ENCODE results near the gene CHD5.

DNA sequence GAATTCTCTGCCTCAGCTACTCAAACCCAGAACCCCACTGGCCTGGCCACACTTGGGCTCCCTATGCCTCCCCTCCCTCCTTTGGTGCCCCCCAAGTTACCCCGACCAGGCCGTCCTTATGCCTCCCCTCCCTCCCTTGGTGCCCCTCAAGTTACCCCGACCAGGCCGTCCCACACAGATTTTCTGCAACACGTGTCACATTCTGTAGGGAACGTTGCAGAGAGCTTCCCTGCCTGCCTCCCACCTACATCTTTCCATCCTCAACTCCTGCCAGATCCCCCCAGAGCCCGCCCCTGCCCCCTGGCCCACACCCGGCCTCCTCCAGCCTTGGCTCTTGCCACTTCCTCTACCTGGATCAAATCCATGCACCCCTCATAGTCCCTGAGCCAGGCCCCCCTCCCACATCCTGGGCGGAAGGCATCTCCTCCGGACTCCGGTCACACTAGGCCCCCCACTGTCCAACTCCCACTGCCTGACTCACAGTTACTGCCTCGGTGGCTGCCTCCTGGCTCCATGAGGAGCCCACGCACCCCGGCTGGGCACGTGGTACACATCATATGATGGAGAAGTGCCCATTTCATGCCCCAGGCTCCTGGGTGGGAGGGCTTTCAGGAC lies 93.3 kb downstream of the CHD5 start:
- TF ChIP-seq, protein P1, sequence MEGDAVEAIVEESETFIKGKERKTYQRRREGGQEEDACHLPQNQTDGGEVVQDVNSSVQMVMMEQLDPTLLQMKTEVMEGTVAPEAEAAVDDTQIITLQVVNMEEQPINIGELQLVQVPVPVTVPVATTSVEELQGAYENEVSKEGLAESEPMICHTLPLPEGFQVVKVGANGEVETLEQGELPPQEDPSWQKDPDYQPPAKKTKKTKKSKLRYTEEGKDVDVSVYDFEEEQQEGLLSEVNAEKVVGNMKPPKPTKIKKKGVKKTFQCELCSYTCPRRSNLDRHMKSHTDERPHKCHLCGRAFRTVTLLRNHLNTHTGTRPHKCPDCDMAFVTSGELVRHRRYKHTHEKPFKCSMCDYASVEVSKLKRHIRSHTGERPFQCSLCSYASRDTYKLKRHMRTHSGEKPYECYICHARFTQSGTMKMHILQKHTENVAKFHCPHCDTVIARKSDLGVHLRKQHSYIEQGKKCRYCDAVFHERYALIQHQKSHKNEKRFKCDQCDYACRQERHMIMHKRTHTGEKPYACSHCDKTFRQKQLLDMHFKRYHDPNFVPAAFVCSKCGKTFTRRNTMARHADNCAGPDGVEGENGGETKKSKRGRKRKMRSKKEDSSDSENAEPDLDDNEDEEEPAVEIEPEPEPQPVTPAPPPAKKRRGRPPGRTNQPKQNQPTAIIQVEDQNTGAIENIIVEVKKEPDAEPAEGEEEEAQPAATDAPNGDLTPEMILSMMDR (IDR thresholded peaks at IDR 0.05), result no peak
- no peak for TF ChIP-seq EP300 (IDR thresholded peaks at IDR 0.05)
